K562 (cell line): ENCODE results near the gene ZNF556. TPM values are rescaled to one million over a fixed set of nuclear protein-coding genes. Genes with fewer than 3 reads are reported as not detected.

ENCODE experiments used
- ARHGAP35 ChIP-seq: fragments of 450-650 bp; IDR thresholded peaks from 2 replicates; pipeline ENCODE4 v1.6.1; 2018; ENCODE audit not compliant: partially characterized antibody
- BRCA1 ChIP-seq, 2 experiments: fragments of 450-650 bp in 1 of 2; sonication (generic) in 1 of 2; formaldehyde crosslinking in 1 of 2; IDR thresholded peaks; 2 replicates each; pipeline versions ENCODE4 v1.5.0 to v1.6.1; 2017 to 2020; ENCODE audit warnings: mild to moderate bottlenecking in 1 of 2, missing genetic modification reagents in 1 of 2
- BRD4 ChIP-seq: fragments of 200-600 bp; sonication (generic); IDR thresholded peaks from 2 replicates; pipeline ENCODE4 v1.6.1; 2017; ENCODE audit warnings: inconsistent platforms
- CCAR2 ChIP-seq: fragments of 200-400 bp; formaldehyde crosslinking; IDR thresholded peaks from 2 replicates; pipeline ENCODE4 v1.6.1; 2017; ENCODE audit warnings: mild to moderate bottlenecking, low read depth, low read length
- E2F3 ChIP-seq: fragments of 250-450 bp; sonication (Bioruptor Pico); IDR thresholded peaks from 2 replicates; pipeline ENCODE4 v1.4.0; 2020; ENCODE audit warnings: mild to moderate bottlenecking
- ESRRA ChIP-seq: fragments of 450-650 bp; IDR thresholded peaks from 2 replicates; pipeline ENCODE4 v1.6.1; 2014; ENCODE audit warnings: low read depth, mild to moderate bottlenecking, moderate library complexity, borderline replicate concordance
- ETV5 ChIP-seq: sonication (generic); formaldehyde crosslinking; IDR thresholded peaks from 2 replicates; pipeline ENCODE4 v1.4.0; 2020; ENCODE audit warnings: low read depth, mild to moderate bottlenecking, missing genetic modification reagents
- FOXK1 ChIP-seq: sonication (generic); formaldehyde crosslinking; IDR thresholded peaks from 2 replicates; pipeline ENCODE4 v1.8.0; 2022; ENCODE audit warnings: missing genetic modification reagents, mild to moderate bottlenecking, borderline replicate concordance
- GABPB2 ChIP-seq: fragments of 250-450 bp; sonication (Bioruptor Pico); conservative IDR thresholded peaks from 2 replicates; pipeline ENCODE4 v1.5.1; 2021; ENCODE audit warnings: mild to moderate bottlenecking
- KAT8 ChIP-seq: fragments of 450-650 bp; IDR thresholded peaks from 2 replicates; pipeline ENCODE4 v1.6.1; 2016; ENCODE audit warnings: low read depth, mild to moderate bottlenecking
- KLF1 ChIP-seq: fragments of 450-650 bp; IDR thresholded peaks from 2 replicates; pipeline ENCODE4 v1.6.1; 2016; ENCODE audit warnings: missing genetic modification characterization, missing compliant biosample characterization
- LEF1 ChIP-seq: fragments of 450-650 bp; IDR thresholded peaks from 2 replicates; pipeline ENCODE4 v1.6.1; 2016; ENCODE audit warnings: mild to moderate bottlenecking
- RAD51 ChIP-seq: fragments of 450-650 bp; IDR thresholded peaks from 2 replicates; pipeline ENCODE4 v1.7.1; 2016; ENCODE audit warnings: low read depth, mild to moderate bottlenecking, borderline replicate concordance
- RBM14 ChIP-seq: fragments of 200-400 bp; formaldehyde crosslinking; IDR thresholded peaks from 2 replicates; pipeline ENCODE4 v1.6.1; 2018; ENCODE audit warnings: low read depth, mild to moderate bottlenecking, low read length, moderate library complexity, borderline replicate concordance; ENCODE audit not compliant: insufficient read depth
- RHOXF2B ChIP-seq: fragments of 250-450 bp; sonication (Bioruptor Pico); conservative IDR thresholded peaks from 2 replicates; pipeline ENCODE4 v1.5.1; 2021
- SIN3A ChIP-seq, 2 experiments: fragments of 150-350 bp in 1 of 2; IDR thresholded peaks; 2 replicates each; pipeline ENCODE4 v1.6.1; 2011 to 2016; ENCODE audit warnings: borderline replicate concordance in 2 of 2, low read depth in 2 of 2, low read length in 2 of 2, mild to moderate bottlenecking in 2 of 2, moderate library complexity in 2 of 2; ENCODE audit not compliant: control insufficient read depth in 1 of 2
- SUPT5H ChIP-seq: fragments of 450-650 bp; IDR thresholded peaks from 2 replicates; pipeline ENCODE4 v1.6.1; 2016
- ZEB2 ChIP-seq: fragments of 450-650 bp; IDR thresholded peaks from 2 replicates; pipeline ENCODE4 v1.6.1; 2016
- ZFPM2 ChIP-seq: fragments of 250-450 bp; sonication (Bioruptor Pico); IDR thresholded peaks from 2 replicates; pipeline ENCODE4 v1.5.1; 2022; ENCODE audit warnings: mild to moderate bottlenecking
- ZNF583 ChIP-seq: fragments of 250-450 bp; sonication (Bioruptor Pico); IDR thresholded peaks from 2 replicates; pipeline ENCODE4 v1.4.0; 2020
- polyA plus RNA-seq, 8 experiments: library from polyadenylated mRNA; depleted of rRNA in 4 of 8; stranded (reverse) in 5 of 8; unstranded in 3 of 8; fragments of >200 nt; fragmentation: Nextera tagmentation in 2 of 8; fragmentation: Illumina TruSeq in 1 of 8; extraction: Ambion mirVana in 2 of 8; extraction: Trizol in 1 of 8; gene quantifications; 2 replicates each; pipeline versions ENCODE4 v1.2.1 to v1.2.3, GENCODE V29; 2011 to 2014; ENCODE audit warnings: inconsistent platforms in 1 of 8, missing spikeins in 1 of 8
- total RNA-seq, 7 experiments: library from RNA; depleted of rRNA in 6 of 7; stranded (reverse); fragments of >200 nt in 6 of 7; fragmentation: Illumina TruSeq in 2 of 7; extraction: Trizol in 2 of 7; gene quantifications; 2 replicates each; pipeline versions ENCODE4 v1.2.1 to v1.2.3, GENCODE V29; 2011 to 2021; ENCODE audit warnings: low replicate concordance in 1 of 7
- TF ChIP-seq, protein P1 (sequence below): fragments of 450-650 bp; IDR thresholded peaks from one replicate; pipeline ENCODE4 v1.6.1; 2018; ENCODE audit warnings: mild to moderate bottlenecking, moderate library complexity; ENCODE audit not compliant: partially characterized antibody
- TF ChIP-seq, protein P2 (sequence below): IDR thresholded peaks from 2 replicates; pipeline ENCODE4 v1.6.1; 2011; ENCODE audit warnings: borderline replicate concordance, low read depth, mild to moderate bottlenecking, moderate library complexity, low read length; ENCODE audit not compliant: insufficient read depth, poor library complexity, severe bottlenecking

Gene ZNF556
- total and polyA plus RNA-seq, 9 of the 15 experiments (the other 6 are each of a cell fraction or from before 2014, with no cell fraction given), result 0.01 to 0.36 (median 0.10) TPM; not detected in 1

DNA sequence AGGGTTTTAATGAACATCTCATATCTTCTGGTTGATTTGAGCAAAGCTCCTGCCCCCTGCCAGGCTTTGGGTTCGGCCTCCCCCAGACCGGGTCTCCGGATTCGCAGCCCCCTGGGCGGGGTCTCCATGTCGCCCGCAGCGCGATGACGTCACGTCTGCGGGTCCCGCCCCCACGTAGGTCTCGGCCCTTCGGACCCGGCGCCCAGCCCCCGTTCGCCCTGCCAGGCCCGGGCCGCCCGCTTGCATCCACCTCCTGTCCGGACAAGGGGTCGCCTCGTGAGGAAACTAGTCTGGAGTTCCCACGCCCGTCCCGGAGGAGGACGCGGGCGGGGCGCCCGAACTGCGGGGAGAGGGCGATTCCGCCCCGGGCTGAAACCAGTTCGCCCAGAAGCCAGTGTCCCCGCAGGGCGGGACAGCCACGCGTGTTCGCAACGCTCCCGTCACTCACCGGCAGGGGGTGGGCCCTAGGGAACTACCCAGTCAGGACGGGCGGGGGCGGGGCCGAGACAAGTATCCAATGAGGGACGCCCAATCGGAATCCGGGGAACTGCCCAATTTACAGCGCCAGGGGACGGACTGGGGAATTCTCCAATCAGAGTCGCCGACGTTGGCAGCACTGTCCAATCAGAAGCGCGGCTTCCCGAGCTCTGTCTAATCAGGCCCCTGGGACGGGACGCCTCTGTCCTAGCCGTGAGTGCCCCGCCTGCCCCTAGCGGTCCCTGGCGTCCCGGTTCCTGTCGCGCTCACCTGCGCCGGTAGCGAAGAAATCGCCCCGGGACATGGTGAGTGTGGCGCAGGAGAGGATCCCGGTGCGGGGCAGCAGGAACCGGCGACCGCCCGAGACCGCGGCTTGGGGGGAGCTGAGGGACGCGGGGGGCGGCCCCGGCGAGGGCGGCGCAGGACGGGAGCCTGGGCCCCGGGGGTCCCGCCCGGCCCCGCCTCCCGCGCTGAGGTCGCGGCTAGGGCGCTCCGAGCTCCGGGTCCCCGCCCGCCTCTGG lies 26.0 kb upstream of the ZNF556 start, which contains the start of gene ZNF555 (continued):
- TF ChIP-seq, protein P1, sequence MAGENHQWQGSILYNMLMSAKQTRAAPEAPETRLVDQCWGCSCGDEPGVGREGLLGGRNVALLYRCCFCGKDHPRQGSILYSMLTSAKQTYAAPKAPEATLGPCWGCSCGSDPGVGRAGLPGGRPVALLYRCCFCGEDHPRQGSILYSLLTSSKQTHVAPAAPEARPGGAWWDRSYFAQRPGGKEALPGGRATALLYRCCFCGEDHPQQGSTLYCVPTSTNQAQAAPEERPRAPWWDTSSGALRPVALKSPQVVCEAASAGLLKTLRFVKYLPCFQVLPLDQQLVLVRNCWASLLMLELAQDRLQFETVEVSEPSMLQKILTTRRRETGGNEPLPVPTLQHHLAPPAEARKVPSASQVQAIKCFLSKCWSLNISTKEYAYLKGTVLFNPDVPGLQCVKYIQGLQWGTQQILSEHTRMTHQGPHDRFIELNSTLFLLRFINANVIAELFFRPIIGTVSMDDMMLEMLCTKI, result no peak
- TF ChIP-seq RHOXF2B (CRISPR knock-in tag) (no peak), SIN3A (IDR thresholded peaks at IDR 0.05; ENCODE audit: borderline replicate concordance in 2 of 2, control insufficient read depth in 1 of 2, low read depth in 2 of 2, low read length in 2 of 2) (peak in 1 of 2 experiments; percentile 76; a peak in 1 of 4 replicates), ETV5 (no peak), KLF1 (no peak), RAD51 (peak; percentile 18; the same call in 1 of the 2 replicates), ESRRA (peak; percentile 51; the same call in 1 of the 2 replicates), ZFPM2 (CRISPR knock-in tag) (no peak), E2F3 (CRISPR knock-in tag) (no peak), CCAR2 (no peak), LEF1 (peak; percentile 74), ARHGAP35 (no peak), KAT8 (no peak), BRCA1 (IDR thresholded peaks at IDR 0.05) (no peak), BRCA1 (CRISPR knock-in tag; IDR thresholded peaks at IDR 0.05) (no peak), RBM14 (no peak), FOXK1 (CRISPR knock-in tag) (no peak), SUPT5H (peak; percentile 69), ZEB2 (no peak; the same call in 1 of the 2 replicates), ZNF583 (CRISPR knock-in tag) (no peak), BRD4 (no peak), GABPB2 (no peak)
- TF ChIP-seq, protein P2, sequence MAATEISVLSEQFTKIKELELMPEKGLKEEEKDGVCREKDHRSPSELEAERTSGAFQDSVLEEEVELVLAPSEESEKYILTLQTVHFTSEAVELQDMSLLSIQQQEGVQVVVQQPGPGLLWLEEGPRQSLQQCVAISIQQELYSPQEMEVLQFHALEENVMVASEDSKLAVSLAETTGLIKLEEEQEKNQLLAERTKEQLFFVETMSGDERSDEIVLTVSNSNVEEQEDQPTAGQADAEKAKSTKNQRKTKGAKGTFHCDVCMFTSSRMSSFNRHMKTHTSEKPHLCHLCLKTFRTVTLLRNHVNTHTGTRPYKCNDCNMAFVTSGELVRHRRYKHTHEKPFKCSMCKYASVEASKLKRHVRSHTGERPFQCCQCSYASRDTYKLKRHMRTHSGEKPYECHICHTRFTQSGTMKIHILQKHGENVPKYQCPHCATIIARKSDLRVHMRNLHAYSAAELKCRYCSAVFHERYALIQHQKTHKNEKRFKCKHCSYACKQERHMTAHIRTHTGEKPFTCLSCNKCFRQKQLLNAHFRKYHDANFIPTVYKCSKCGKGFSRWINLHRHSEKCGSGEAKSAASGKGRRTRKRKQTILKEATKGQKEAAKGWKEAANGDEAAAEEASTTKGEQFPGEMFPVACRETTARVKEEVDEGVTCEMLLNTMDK, result peak; percentile 95
